ENCODE measurements around the gene TPBGL. TPM values are rescaled to one million over a fixed set of nuclear protein-coding genes. Genes with fewer than 3 reads are reported as not detected.
A peak's percentile ranks its signal among the peaks of the same experiment; 100 is the strongest.

The TPBGL gene
- total RNA-seq, 4 donors from 2014 or later: 0.36 to 0.40 TPM; not detected in 2

GRCh38 chr11:75225794-75226193, 14.8 kb upstream of the TPBGL start:
- H3K9me3 ChIP-seq: no peaks in the 10 kb centered on the region
- TF ChIP-seq POLR2A (IDR thresholded peaks at IDR 0.05) (no peak), EP300 (IDR thresholded peaks at IDR 0.05) (no peak)
- H3K4me3 ChIP-seq: no peak overlapping the region
- no peak overlapping the region for H3K27ac ChIP-seq
- H3K4me1 ChIP-seq: no peaks in the 10 kb centered on the region
- no peak for DNase-seq (ENCODE audit: low spot score in 2 of 2)
- 66% methylated on average over 3 of the region's 4 CpGs for WGBS
- no peaks in the 10 kb centered on the region for H3K27me3 ChIP-seq
- H3K36me3 ChIP-seq: no peaks in the 10 kb centered on the region

- Histone ChIP-seq H3K9me3 (no peaks in the 10 kb centered on the region), H3K36me3 (no peaks in the 10 kb centered on the region), H3K4me3 (no peak overlapping the region), H3K27ac (no peak overlapping the region), H3K4me1 (no peaks in the 10 kb centered on the region), H3K27me3 (no peaks in the 10 kb centered on the region)
- 69% methylated on average over 2 of the region's 2 CpGs for WGBS
- no peak for TF ChIP-seq POLR2AphosphoS5 (IDR thresholded peaks at IDR 0.05)
- no peak for TF ChIP-seq EP300 (IDR thresholded peaks at IDR 0.05)
- no peak for TF ChIP-seq CTCF (IDR thresholded peaks at IDR 0.05)
- TF ChIP-seq POLR2A (IDR thresholded peaks at IDR 0.05): no peak
- DNase-seq (ENCODE audit: low spot score in 2 of 2): peak in 1 of 2 donors; percentile 67
Observed at GRCh38 chr11:75229466-75229865, 11.1 kb upstream of the TPBGL start.

- Histone ChIP-seq H3K27me3 (no peaks in the 10 kb centered on the region), H3K9me3 (no peaks in the 10 kb centered on the region), H3K27ac (no peak overlapping the region), H3K4me3 (no peak overlapping the region), H3K36me3 (no peaks in the 10 kb centered on the region), H3K4me1 (no peaks in the 10 kb centered on the region)
- TF ChIP-seq POLR2A (IDR thresholded peaks at IDR 0.05) (no peak), EP300 (IDR thresholded peaks at IDR 0.05) (no peak), POLR2AphosphoS5 (IDR thresholded peaks at IDR 0.05) (no peak), CTCF (IDR thresholded peaks at IDR 0.05) (no peak)
- DNase-seq (ENCODE audit: low spot score in 2 of 2): peak in 1 of 2 donors; percentile 40
- 77% methylated on average over 2 of the region's 2 CpGs for WGBS
Observed at GRCh38 chr11:75230621-75231020, 10.0 kb upstream of the TPBGL start.

- H3K9me3 ChIP-seq: no peaks in the 10 kb centered on the region
- peak in 1 of 2 donors; percentile 20 for DNase-seq (ENCODE audit: low spot score in 2 of 2)
- no peak overlapping the region for H3K4me3 ChIP-seq
- TF ChIP-seq CTCF (IDR thresholded peaks at IDR 0.05) (no peak), EP300 (IDR thresholded peaks at IDR 0.05) (no peak), POLR2AphosphoS5 (IDR thresholded peaks at IDR 0.05) (no peak), POLR2A (IDR thresholded peaks at IDR 0.05) (no peak)
- H3K4me1 ChIP-seq: no peaks in the 10 kb centered on the region
- no peak overlapping the region for H3K27ac ChIP-seq
- H3K27me3 ChIP-seq: peaks cover 10% of the 10 kb centered on the region
- WGBS: 52% methylated on average over 3 of the region's 3 CpGs
- no peaks in the 10 kb centered on the region for H3K36me3 ChIP-seq
Observed at GRCh38 chr11:75233754-75234172, 6.8 kb upstream of the TPBGL start.

GRCh38 chr11:75236062-75236461, 4.5 kb upstream of the TPBGL start:
- TF ChIP-seq CTCF (IDR thresholded peaks at IDR 0.05) (no peak), POLR2AphosphoS5 (IDR thresholded peaks at IDR 0.05) (no peak), POLR2A (IDR thresholded peaks at IDR 0.05) (no peak), EP300 (IDR thresholded peaks at IDR 0.05) (no peak)
- no peaks in the 10 kb centered on the region for H3K9me3 ChIP-seq
- peaks cover 10% of the 10 kb centered on the region for H3K4me1 ChIP-seq
- peaks cover 25% of the 10 kb centered on the region for H3K27me3 ChIP-seq
- no peak overlapping the region for H3K27ac ChIP-seq
- peak in 1 of 2 donors; percentile 59 for DNase-seq (ENCODE audit: low spot score in 2 of 2)
- no peaks in the 10 kb centered on the region for H3K36me3 ChIP-seq
- WGBS: 58% methylated on average over 8 of the region's 8 CpGs
- no peak overlapping the region for H3K4me3 ChIP-seq

GRCh38 chr11:75237050-75237449, 3.5 kb upstream of the TPBGL start:
- DNase-seq (ENCODE audit: low spot score in 2 of 2): peak in 1 of 2 donors; percentile 52
- Histone ChIP-seq H3K4me3 (no peak overlapping the region), H3K27ac (no peak overlapping the region), H3K4me1 (peaks cover 20% of the 10 kb centered on the region), H3K36me3 (no peaks in the 10 kb centered on the region), H3K9me3 (no peaks in the 10 kb centered on the region), H3K27me3 (peaks cover 34% of the 10 kb centered on the region)
- 81% methylated on average over 8 of the region's 8 CpGs for WGBS
- TF ChIP-seq POLR2A (IDR thresholded peaks at IDR 0.05) (no peak), CTCF (IDR thresholded peaks at IDR 0.05) (no peak), POLR2AphosphoS5 (IDR thresholded peaks at IDR 0.05) (no peak), EP300 (IDR thresholded peaks at IDR 0.05) (no peak)

Data from suprapubic skin (tissue), 4 donors.